Activated T-helper 2 cell treated with anti-CD3 and anti-CD28 coated beads, Interferon-gamma antibody, Interleukin-2, Interleukin-4, amounts not matched to agents 10 μg/mL and 5 μg/mL and 100 μg/mL, durations not matched to agents 14 hours and 24 hours and 36 hours (primary cell): Measurements from ENCODE around the gene CYSLTR2. TPM values are rescaled to one million over a fixed set of nuclear protein-coding genes. Genes with fewer than 3 reads are reported as not detected.

Source experiments
- DNase-seq: peaks from one replicate; pipeline ENCODE4 v3.0.0; 2021; ENCODE audit warnings: low spot score
- H3K27ac Mint-ChIP-seq: one replicate; pipeline ENCODE4 v1.8.0; 2021; ENCODE audit warnings: mixed read lengths
- H3K27me3 Mint-ChIP-seq: one replicate; pipeline ENCODE4 v1.8.0; 2021; ENCODE audit warnings: low read depth, mixed read lengths
- H3K36me3 Mint-ChIP-seq: one replicate; pipeline ENCODE4 v1.8.0; 2021; ENCODE audit warnings: low read depth, mixed read lengths
- H3K4me1 Mint-ChIP-seq: one replicate; pipeline ENCODE4 v1.8.0; 2021; ENCODE audit warnings: low read depth, mixed read lengths
- H3K4me3 Mint-ChIP-seq: one replicate; pipeline ENCODE4 v1.8.0; 2021; ENCODE audit warnings: low read depth, mild to moderate bottlenecking, moderate library complexity, mixed read lengths
- H3K9me3 Mint-ChIP-seq: one replicate; pipeline ENCODE4 v1.8.0; 2021; ENCODE audit warnings: mixed read lengths
- intact Hi-C: fragments of 100-400 bp; cut with micrococcal nuclease; formaldehyde crosslinking; loops from one replicate; pipeline ENCODE4 v1.15.1; 2023
- total RNA-seq: library from RNA; stranded (reverse); gene quantifications from 2 replicates; pipeline ENCODE4 v1.2.3, GENCODE V29; 2022

The CYSLTR2 gene
- total RNA-seq, 1 donor from 2014 or later: 3.7 TPM

DNA sequence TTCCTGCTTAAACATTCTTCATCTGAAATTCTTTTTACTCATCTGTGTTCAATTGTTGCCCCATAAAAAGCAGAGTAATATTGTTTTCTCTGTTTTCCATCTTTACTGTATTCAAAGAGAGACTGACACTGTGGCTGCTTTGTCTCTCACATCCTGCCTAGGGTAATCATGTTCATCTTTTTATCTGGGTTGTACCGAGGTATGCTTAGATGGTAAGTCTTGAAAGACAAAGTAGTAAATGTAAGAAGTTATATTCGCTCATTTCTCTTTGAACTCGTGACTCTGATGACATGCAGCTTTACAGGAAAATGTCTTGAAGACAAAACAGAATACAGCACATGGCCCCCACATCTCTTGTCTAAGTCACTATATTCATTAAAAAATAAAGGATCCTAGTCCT is 20.0 kb upstream of the CYSLTR2 start:
- H3K27ac Mint-ChIP-seq: no peak overlapping the region
- DNase-seq: no peak
- no peaks in the 10 kb centered on the region for H3K36me3 Mint-ChIP-seq
- intact Hi-C loops: no loop called here
- H3K4me1 Mint-ChIP-seq: peaks cover 2% of the 10 kb centered on the region
- H3K27me3 Mint-ChIP-seq: peaks cover 6% of the 10 kb centered on the region
- H3K9me3 Mint-ChIP-seq: peaks cover 21% of the 10 kb centered on the region
- H3K4me3 Mint-ChIP-seq: no peak overlapping the region

DNA sequence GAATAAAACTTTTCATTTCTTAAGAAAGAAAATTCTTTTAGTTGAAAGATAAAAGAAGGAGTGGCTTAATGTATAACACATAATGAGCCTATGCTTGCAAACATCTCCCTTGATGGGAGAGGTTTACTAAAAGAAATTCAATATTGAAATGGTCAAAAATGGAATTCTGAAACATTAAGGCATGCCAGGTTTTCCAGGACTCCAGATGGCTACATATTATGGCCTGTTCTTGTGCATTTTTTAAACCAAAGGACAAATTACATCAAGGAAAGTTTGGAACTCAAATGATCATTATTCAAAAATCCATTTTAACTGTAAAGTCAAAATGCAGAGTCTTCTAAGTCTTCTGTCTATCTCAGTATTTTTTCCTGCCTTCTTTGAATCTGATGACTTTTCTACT is 19.1 kb upstream of the CYSLTR2 start:
- DNase-seq: no peak
- peaks cover 2% of the 10 kb centered on the region for H3K4me1 Mint-ChIP-seq
- no peak overlapping the region for H3K4me3 Mint-ChIP-seq
- H3K27ac Mint-ChIP-seq: no peak overlapping the region
- peaks cover 10% of the 10 kb centered on the region for H3K27me3 Mint-ChIP-seq
- intact Hi-C loops: no loop called here
- peaks cover 27% of the 10 kb centered on the region for H3K9me3 Mint-ChIP-seq
- no peaks in the 10 kb centered on the region for H3K36me3 Mint-ChIP-seq

DNA sequence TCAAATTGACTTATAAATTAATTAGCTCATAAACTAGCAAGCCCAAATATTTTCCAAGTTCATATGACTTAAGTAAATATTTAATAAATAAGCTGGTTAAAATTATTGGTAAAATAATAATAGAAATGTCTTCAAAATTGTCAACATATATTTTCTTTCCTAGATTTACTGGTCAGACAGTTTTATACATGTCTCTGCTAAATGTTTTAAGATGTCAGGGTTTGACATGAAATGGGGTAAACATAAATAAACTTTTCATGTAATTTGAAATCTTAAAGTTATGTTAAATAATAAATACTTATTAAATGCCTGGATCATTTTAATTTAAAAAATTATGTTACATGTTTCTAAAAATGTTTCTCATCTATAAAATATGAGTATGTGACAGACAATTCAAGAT is 18.3 kb upstream of the CYSLTR2 start:
- Mint-ChIP-seq H3K9me3 (peaks cover 27% of the 10 kb centered on the region), H3K4me1 (peaks cover 2% of the 10 kb centered on the region), H3K36me3 (no peaks in the 10 kb centered on the region), H3K27me3 (peaks cover 12% of the 10 kb centered on the region), H3K27ac (no peak overlapping the region), H3K4me3 (no peak overlapping the region)
- DNase-seq: no peak
- intact Hi-C loops: no loop called here

DNA sequence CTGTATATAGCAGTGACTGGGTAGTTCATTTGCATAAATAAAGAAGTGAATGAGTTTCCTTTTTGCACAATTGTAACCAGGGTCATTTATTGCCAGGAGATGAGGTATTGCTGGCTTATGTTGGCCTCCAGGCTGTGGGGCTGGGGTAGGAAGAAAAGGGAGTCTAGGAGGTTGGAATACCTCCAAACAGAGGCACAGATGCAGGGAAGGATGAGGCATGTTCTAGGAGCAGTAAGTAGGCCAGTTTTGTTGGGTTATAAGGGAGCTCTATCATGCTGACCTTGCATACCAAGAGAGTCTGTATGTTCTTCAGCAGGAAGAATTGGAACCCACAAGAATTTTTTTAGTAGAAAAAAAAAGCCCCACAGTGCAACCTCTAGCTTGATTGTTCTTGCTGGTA is 17.2 kb upstream of the CYSLTR2 start:
- peaks cover 2% of the 10 kb centered on the region for H3K4me1 Mint-ChIP-seq
- no peak for DNase-seq
- H3K36me3 Mint-ChIP-seq: no peaks in the 10 kb centered on the region
- H3K27me3 Mint-ChIP-seq: peaks cover 12% of the 10 kb centered on the region
- peaks cover 27% of the 10 kb centered on the region for H3K9me3 Mint-ChIP-seq
- no peak overlapping the region for H3K27ac Mint-ChIP-seq
- intact Hi-C loops: no loop called here
- H3K4me3 Mint-ChIP-seq: no peak overlapping the region

DNA sequence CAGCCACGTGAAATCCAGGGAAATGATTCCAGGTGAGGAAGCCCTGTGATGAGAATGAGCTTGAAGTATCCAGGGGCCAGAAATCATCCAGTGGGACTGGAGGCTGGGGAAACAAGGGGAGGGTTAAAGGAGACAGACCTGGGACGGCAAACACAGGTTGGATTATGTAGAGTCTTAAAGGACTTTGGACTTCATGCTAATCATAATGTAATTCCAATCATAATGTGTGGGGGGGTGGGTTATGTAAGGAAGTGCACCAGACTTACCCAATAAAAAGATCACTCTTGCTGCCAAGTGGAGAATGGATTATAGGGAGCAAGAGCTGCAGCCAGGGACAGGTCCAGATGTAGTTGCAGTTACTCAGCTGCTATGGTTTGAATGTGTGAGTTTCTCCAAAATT is 16.1 kb upstream of the CYSLTR2 start:
- Mint-ChIP-seq H3K27me3 (peaks cover 12% of the 10 kb centered on the region), H3K9me3 (peaks cover 26% of the 10 kb centered on the region), H3K4me3 (no peak overlapping the region), H3K27ac (no peak overlapping the region), H3K36me3 (no peaks in the 10 kb centered on the region), H3K4me1 (peaks cover 2% of the 10 kb centered on the region)
- intact Hi-C loops: no loop called here
- no peak for DNase-seq

DNA sequence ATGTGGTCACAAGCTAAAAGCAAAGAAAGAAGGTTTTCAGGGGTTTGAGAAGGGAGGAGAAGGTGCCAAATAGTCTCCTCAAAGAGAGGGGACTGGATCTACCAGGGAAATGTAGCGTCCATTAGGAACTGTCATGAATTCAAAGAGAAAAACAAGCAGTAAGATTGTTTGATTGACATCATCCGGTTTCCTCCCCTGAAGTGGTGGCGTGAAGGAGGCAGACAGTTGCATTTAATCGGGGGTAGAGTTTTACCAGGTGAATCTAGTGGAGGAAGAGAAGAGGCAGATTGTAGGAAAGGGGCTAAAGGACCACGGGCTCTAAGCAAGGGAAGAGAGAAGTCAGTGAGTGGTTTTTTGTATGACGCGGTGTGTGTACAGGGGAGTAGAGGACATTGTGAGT is 13.0 kb upstream of the CYSLTR2 start:
- no peaks in the 10 kb centered on the region for H3K36me3 Mint-ChIP-seq
- H3K9me3 Mint-ChIP-seq: peaks cover 19% of the 10 kb centered on the region
- peaks cover 11% of the 10 kb centered on the region for H3K27me3 Mint-ChIP-seq
- no peak overlapping the region for H3K27ac Mint-ChIP-seq
- intact Hi-C loops: no loop called here
- DNase-seq: no peak
- no peak overlapping the region for H3K4me3 Mint-ChIP-seq
- H3K4me1 Mint-ChIP-seq: no peaks in the 10 kb centered on the region

DNA sequence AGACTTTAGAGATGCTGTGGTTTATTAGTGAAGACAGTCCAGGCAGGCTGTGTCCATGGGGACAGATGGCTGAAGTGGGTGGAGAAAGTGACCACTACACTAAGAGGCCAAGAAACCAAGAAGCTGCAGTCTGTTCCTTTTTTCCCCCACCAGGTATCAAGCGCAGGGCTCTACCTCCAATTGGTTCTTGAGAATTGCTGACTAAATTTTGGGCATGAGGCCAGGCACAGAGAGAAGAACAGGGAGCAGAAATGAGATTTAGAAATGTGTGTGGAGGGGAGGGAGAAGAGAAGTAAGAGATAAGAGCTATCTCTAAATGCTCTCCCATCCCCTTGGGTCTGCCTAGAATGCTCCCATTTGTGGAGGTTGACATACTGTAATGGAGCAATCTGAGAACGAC is 12.3 kb upstream of the CYSLTR2 start:
- Mint-ChIP-seq H3K27ac (no peak overlapping the region), H3K9me3 (peaks cover 14% of the 10 kb centered on the region)
- intact Hi-C loops: no loop called here

DNA sequence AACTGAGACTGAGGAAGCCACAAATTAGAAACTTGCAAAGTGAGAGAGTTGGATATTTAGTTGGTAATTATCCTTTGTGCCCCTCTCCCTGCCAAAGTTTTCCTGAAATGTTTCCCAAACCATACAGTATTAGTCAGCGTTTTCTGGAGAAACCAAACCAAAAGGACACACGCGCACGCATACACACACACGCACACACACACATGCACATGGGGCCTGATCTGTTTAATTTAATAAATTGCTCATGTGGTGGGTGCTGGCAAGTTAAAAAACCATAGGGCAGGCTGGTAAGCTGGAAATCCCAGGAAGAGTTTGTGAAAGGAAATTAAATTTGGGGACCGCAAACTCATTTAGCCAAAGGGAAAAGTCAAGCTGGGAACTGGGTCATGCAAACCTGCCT is 11.7 kb upstream of the CYSLTR2 start:
- Mint-ChIP-seq H3K9me3 (peaks cover 11% of the 10 kb centered on the region), H3K4me3 (no peak overlapping the region), H3K27ac (no peak overlapping the region), H3K4me1 (no peaks in the 10 kb centered on the region), H3K36me3 (no peaks in the 10 kb centered on the region), H3K27me3 (peaks cover 11% of the 10 kb centered on the region)
- no peak for DNase-seq
- intact Hi-C loops: no loop called here

More for the DNA sequence above, 12.3 kb upstream of the CYSLTR2 start:
- no peak for DNase-seq
- H3K27me3 Mint-ChIP-seq: peaks cover 11% of the 10 kb centered on the region
- no peaks in the 10 kb centered on the region for H3K36me3 Mint-ChIP-seq
- no peak overlapping the region for H3K4me3 Mint-ChIP-seq
- no peaks in the 10 kb centered on the region for H3K4me1 Mint-ChIP-seq

DNA sequence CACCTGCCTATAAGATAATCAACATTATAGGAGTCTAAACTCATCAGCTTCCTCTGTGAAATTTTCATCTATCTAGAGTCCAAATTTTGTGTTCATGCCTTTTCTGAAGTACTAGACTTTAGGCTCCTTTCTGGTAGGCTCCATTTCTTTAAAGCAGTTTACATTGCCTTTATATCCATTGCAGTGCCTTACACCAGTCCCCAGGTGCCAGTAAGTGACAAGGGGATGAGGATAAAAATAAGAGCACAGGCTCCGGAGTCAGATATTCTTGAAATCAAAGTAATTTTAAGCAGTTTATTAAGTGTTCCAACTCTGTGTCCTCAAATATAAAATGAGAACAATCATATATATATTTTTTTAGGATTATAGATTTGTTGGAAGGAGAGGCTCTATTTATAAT is 10.6 kb upstream of the CYSLTR2 start:
- no peak overlapping the region for H3K4me3 Mint-ChIP-seq
- no peaks in the 10 kb centered on the region for H3K36me3 Mint-ChIP-seq
- H3K27ac Mint-ChIP-seq: no peak overlapping the region
- intact Hi-C loops: no loop called here
- peaks cover 7% of the 10 kb centered on the region for H3K27me3 Mint-ChIP-seq
- peaks cover 6% of the 10 kb centered on the region for H3K9me3 Mint-ChIP-seq
- peaks cover 3% of the 10 kb centered on the region for H3K4me1 Mint-ChIP-seq
- no peak for DNase-seq

DNA sequence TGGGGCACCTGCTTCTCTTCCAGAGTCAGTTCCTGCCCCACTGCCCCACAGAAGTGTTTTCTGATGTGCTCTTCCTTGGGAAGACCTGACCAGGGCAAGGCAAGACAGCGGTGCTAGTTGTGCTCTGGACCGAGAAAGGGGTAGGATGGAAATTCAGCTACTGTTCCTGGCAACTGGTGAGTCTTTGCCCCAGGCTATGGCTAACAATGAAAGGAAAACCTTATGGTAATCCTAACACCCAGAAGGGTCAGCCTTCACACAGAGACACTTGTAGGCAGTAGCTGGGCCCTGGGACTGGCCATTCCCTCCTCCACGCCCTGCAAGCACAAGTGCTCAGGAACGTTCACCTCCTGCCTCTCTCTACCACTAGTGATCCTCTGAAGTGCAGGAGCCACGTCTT is 9.6 kb upstream of the CYSLTR2 start:
- Mint-ChIP-seq H3K36me3 (no peaks in the 10 kb centered on the region), H3K4me3 (no peak overlapping the region), H3K27me3 (peaks cover 4% of the 10 kb centered on the region), H3K9me3 (peaks cover 3% of the 10 kb centered on the region), H3K27ac (no peak overlapping the region), H3K4me1 (peaks cover 5% of the 10 kb centered on the region)
- intact Hi-C loops: no loop called here
- no peak for DNase-seq

DNA sequence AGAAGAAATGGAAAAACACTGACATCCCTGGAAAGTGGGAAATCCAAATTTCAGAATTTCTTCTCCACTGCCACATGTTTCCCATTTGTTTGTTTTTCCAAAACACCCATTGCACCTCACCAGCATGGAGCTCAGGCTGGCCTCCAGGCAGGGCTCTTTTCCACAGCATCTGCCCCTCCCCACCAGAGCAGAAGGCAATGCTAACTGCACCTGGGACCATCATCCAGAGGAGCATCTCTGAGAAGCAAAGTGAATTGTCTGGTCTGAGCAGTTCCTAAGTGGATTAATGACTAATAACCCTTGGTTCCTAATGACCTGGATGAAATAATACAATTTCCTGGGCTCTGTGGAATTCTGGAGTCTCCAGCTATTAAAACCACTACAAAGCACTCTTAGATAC is 8.8 kb upstream of the CYSLTR2 start:
- DNase-seq: no peak
- Mint-ChIP-seq H3K9me3 (no peaks in the 10 kb centered on the region), H3K4me3 (no peak overlapping the region), H3K27ac (no peak overlapping the region), H3K36me3 (no peaks in the 10 kb centered on the region), H3K4me1 (peaks cover 5% of the 10 kb centered on the region), H3K27me3 (peaks cover 2% of the 10 kb centered on the region)
- intact Hi-C loops: no loop called here

DNA sequence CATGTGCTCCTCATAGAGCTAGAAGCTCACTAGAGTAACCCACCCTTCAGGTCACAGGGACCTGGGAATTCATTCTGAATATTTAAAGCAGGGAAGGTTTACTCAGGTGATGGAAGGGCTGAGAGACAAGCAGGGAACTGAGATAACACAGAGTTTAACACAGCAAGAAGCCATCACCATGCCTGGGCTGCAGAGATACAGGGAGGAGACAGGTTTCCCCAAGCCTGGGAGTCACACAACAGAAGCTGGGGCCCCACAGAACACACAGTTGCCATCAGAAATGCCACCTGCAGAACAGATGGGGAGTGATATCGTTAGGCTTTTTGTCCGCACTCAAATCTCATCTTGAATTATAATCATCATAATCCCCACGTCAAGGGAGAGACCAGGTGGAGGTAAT is 7.9 kb upstream of the CYSLTR2 start:
- no peaks in the 10 kb centered on the region for H3K36me3 Mint-ChIP-seq
- no peaks in the 10 kb centered on the region for H3K9me3 Mint-ChIP-seq
- no peak for DNase-seq
- intact Hi-C loops: no loop called here
- H3K27ac Mint-ChIP-seq: no peak overlapping the region
- no peaks in the 10 kb centered on the region for H3K27me3 Mint-ChIP-seq
- H3K4me1 Mint-ChIP-seq: peaks cover 5% of the 10 kb centered on the region
- no peak overlapping the region for H3K4me3 Mint-ChIP-seq

DNA sequence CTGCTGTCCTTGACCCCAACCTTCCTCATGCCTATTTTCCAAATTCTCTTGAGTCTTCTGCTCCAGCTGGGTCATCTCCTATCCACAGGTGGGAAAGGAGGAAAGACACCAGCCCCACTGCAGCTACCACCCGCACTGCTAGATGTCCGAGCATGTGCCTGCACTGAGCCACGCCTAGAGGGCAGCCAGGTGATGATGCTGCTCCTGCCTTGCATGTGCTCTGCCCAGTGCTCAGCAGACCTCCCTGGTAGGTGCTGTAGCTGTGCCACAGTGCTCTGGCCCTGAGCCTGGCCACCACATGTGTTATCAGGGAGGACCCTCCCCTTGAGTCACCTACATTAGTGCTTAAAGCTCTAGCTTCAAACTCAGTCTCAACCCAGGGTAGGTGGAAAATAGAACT is 6.9 kb upstream of the CYSLTR2 start:
- no peaks in the 10 kb centered on the region for H3K9me3 Mint-ChIP-seq

DNA sequence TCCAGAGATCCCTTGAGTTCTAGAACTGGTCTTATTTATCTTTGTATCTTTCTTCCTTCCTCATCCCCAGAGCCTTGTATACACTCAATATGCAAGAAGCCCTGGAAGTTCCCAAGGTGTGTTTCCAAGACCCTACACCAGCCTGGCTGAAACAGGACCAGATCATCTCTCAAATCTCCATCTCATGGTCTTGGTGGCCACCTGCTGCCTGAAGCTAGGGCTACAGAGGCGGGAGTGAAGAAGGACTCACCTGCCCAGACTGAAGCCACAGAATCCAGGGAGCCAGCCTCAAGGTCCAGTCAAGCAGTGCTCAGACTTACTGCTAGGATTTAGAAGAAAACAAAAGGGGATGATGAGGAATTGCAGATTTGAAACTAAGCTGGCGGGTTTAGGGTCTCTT is 6.1 kb upstream of the CYSLTR2 start:
- Mint-ChIP-seq H3K27me3 (no peaks in the 10 kb centered on the region), H3K27ac (no peak overlapping the region), H3K4me3 (no peak overlapping the region), H3K4me1 (peaks cover 11% of the 10 kb centered on the region), H3K9me3 (no peaks in the 10 kb centered on the region), H3K36me3 (no peaks in the 10 kb centered on the region)
- intact Hi-C loops: no loop called here
- no peak for DNase-seq

More for the DNA sequence above, 6.9 kb upstream of the CYSLTR2 start:
- Mint-ChIP-seq H3K4me3 (no peak overlapping the region), H3K4me1 (peaks cover 5% of the 10 kb centered on the region), H3K27me3 (no peaks in the 10 kb centered on the region), H3K36me3 (no peaks in the 10 kb centered on the region), H3K27ac (no peak overlapping the region)
- intact Hi-C loops: no loop called here
- DNase-seq: no peak
